Astrocyte of the cerebellum (primary cell): ENCODE data around the gene TRIM24.

Experiments
- DNase-seq: peaks from one replicate; pipeline ENCODE4 v3.0.0-alpha.2; 2011; ENCODE audit warnings: low read depth
- H3K4me3 ChIP-seq: 2 replicates; pipeline ENCODE4 v1.5.1; 2011; ENCODE audit warnings: mild to moderate bottlenecking, low read depth, low read length, moderate library complexity
- in situ Hi-C: cut with HindIII; loops from 2 replicates; pipeline ENCODE4 v1.10.0; 2017; ENCODE audit warnings: low sequenced_read_pairs
- TF ChIP-seq, protein P1 (sequence below): IDR thresholded peaks from 2 replicates; pipeline ENCODE4 v1.5.1; 2012; ENCODE audit warnings: low read length, low read depth, moderate library complexity, mild to moderate bottlenecking; ENCODE audit errors: missing control alignments

TRIM24 gene

DNA sequence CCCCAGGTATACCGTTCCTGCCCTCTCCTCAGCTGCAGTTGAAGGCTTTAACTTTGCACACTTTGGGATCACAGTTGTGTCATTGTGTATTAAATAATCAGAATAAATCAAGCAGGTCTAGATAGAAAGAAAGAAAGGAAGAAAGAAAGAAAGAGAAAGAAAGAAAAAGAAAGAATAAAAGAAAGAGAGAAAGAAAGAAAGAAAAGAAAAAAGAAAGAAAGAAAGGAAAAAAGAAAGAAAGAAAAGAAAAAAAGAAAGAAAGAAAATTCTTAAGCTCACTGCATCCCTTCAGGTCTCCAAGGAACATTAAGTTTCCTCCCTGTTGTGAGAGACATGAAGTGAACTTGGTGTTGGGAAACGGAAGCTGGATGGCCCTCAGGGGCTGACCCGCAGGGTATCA, 17.2 kb upstream of the TRIM24 start:
- in situ Hi-C loops = no loop called here
- TF ChIP-seq, protein P1, sequence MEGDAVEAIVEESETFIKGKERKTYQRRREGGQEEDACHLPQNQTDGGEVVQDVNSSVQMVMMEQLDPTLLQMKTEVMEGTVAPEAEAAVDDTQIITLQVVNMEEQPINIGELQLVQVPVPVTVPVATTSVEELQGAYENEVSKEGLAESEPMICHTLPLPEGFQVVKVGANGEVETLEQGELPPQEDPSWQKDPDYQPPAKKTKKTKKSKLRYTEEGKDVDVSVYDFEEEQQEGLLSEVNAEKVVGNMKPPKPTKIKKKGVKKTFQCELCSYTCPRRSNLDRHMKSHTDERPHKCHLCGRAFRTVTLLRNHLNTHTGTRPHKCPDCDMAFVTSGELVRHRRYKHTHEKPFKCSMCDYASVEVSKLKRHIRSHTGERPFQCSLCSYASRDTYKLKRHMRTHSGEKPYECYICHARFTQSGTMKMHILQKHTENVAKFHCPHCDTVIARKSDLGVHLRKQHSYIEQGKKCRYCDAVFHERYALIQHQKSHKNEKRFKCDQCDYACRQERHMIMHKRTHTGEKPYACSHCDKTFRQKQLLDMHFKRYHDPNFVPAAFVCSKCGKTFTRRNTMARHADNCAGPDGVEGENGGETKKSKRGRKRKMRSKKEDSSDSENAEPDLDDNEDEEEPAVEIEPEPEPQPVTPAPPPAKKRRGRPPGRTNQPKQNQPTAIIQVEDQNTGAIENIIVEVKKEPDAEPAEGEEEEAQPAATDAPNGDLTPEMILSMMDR = no peak

DNA sequence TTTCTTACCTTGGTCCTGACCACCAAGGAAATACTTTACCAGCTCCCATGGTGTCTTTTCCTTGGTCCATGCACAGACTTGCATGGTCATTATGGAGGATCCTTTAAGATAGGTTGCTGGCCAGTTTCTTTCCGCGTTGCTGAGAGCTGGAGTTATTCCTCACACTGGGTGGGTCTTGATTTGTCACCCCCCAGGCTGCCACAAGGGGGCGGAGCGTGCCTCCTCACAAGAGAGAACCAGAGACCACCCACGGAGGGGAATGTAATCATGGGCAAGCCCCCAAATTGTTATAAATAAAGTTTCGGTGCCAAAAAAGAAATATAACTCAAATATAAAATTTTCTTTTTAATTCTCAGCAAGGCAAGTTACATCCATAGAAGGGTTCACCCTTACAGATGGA, 10.5 kb upstream of the TRIM24 start:
- no peak overlapping the region for H3K4me3 ChIP-seq
- no peak for DNase-seq
- TF ChIP-seq, protein P1 = peak; percentile 6
- in situ Hi-C loops = no loop called here

More for the DNA sequence above, 17.2 kb upstream of the TRIM24 start:
- no peak overlapping the region for H3K4me3 ChIP-seq
- no peak for DNase-seq

DNA sequence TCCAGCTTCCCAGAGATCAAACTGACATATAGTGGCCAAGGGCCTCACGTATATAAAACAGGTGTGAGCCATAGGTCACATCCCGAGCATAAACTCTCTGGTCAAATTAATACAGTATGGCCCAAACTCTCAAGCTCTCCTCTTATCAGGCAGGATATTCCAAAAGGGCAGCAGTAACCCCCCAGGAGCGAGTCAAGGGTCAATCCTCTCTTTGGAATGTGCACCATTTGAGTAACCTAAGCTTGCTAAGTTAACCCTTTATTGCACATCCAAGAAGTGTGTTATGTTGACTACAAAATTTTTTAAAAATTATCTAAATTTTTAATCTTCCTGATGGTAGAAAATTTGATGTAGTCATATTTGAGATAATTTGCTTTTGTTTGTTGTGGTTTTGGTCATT, 4.5 kb upstream of the TRIM24 start:
- in situ Hi-C loops = no loop called here
- no peak for DNase-seq
- H3K4me3 ChIP-seq = no peak overlapping the region
- TF ChIP-seq, protein P1 = no peak

DNA sequence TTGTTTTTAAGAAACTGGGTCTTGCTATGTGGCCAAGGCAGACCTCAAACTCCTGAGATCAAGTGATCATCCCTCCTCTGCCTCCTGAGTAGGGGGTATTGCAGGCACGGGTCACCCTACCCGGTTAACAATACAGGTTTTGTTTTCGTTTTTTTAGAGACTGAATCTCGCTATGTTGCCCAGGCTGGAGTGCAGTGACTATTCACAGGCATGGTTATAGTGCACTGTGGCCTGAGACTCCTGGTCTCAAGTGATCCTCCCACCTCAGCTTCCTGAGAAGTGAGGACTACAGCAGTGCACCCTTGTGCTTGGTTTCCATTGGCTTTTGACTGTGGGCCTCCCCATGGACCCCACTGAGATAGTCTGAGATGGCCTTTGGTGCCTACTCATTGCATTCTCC, 3.8 kb upstream of the TRIM24 start:
- TF ChIP-seq, protein P1 = no peak
- H3K4me3 ChIP-seq = no peak overlapping the region
- DNase-seq = no peak
- in situ Hi-C loops = no loop called here

DNA sequence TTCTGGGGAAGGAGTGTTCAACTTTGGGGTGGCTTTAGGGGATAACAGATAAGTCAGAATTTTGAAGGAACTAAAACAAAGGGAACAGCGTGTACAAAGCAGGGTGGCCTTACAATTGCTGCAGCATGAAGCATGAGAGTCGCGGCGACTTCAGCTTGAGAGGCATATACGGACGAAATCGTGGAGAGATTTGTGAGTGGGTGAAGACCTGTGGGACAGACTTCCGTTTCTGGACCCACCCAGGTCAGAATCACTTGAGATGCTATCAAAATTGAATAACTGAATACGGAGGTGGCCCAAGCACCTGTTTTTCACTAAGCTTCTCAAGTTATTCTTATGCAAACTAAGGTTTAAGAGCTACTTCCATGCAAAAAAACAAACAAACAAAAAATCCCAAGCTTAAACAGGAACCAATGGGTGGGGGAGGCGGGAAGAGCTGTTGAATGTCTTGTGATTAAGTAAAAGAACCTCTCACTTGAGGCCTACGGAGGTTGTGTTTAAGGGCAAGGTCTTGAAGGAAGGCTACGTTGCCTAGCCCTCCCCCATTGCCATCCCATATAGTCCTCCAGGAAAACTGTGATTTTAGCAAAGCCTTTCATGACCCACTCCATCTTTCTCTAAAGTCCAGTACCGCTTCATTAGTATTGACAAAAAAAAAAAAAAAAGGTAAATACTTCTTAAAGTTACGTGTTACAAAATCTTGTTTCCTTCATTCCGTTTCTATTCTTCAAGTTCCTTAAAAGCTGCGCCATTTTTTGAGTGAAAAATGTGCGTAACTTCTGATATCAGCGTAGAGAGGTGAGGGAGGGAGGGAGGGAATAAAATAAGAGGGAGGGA, 1.3 kb upstream of the TRIM24 start:
- H3K4me3 ChIP-seq = no peak overlapping the region
- in situ Hi-C loops = no loop called here
- no peak for DNase-seq
- TF ChIP-seq, protein P1 = no peak

DNA sequence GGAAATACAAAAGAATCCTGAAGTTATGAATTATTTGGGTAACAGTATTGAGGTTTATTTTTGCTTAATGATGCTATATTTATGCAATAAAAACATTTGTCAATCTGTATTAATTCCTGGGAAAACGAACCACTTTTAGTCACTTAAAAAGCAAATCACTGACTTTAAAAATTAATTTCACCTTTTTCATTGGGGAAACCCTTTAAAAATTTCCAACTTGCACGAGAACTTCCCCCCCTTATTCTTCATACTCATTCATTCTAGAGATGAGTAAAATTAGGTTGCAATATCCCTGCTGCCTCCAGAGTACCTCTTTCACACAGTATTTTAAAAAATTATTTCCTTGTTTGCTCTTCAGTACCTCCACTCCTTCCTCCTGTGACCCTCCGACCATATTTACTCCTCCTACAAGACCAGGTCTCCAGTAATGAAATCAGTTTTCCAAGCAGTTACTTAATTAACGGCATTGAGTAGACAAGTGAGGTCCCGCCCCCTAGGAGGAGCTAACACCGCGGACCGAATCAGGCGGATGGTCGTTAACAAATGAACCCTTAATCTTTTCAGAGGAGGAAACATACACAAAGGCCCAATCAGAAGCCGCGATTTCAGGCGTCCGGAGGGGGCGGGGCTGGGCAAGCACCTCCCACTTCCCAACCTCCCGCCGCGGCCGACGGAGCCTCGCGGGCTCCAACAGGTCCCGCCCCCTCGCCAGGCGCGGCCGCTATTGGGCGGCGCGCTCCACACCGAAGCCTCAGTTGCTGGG, 465 bp upstream of the TRIM24 start:
- TF ChIP-seq, protein P1 = peak; percentile 19
- peak overlapping the region; percentile 42 for H3K4me3 ChIP-seq
- DNase-seq = peak; percentile 95
- in situ Hi-C loops = no loop called here
